ENCODE data around the gene HOMER3.

The HOMER3 gene

DNA sequence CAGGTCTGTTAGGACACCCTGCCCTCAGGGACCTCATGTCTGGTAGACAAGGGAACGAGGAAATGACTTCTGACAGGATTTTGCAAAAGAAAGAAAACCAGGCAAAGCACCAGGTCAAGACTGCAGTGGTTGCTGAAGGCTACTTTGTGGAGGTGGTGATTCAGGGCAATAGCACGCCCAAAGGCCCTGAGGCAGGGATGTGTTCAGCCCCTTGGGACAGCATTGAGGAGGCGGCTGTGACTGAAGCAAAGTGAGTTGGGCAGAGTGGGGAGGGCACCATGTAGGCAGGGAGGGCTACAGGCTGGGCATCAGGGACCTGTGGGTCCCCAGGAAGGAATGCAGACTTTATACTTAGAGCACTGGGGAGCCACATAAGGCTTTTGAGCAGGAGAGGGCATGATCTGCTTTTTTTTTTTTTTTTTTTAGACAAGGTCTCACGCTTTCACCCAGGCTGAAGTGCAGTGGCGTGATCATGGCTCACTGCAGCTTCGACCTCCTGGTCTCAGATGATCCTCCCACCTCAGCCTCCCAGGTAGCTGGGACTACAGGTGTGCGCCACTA lies 10.8 kb upstream of the HOMER3 start:
- no peak for TF ChIP-seq CTCF (IDR thresholded peaks at IDR 0.05; ENCODE audit: extremely low read depth, missing control alignments)
- no peak for DNase-seq (ENCODE audit: low spot score)

- no peak for TF ChIP-seq CTCF (IDR thresholded peaks at IDR 0.05; ENCODE audit: extremely low read depth, missing control alignments)
- DNase-seq (ENCODE audit: low spot score) = no peak
Measured at GRCh38 chr19:18949858-18950257, 8.8 kb upstream of the HOMER3 start.

DNA sequence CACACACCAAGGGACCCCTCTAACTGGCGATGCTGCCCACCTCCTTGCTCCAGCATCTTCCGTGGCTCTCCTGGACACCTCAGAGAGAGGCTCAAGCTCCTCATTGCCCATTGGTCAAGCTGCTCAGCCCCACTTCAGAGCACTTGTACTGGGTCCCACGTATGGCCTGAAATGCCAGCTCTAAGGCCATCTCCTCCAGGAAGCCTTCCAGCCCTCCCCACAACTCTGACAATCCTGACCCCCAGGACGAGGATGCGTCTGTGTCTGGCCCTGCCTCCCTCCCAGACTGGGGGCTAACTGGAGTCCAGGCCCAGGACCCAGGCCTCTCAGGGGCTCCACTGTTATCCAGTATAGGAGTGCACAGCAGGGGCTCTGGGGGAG lies 7.9 kb upstream of the HOMER3 start:
- no peak for TF ChIP-seq CTCF (IDR thresholded peaks at IDR 0.05; ENCODE audit: extremely low read depth, missing control alignments)
- no peak for DNase-seq (ENCODE audit: low spot score)

- no peak for TF ChIP-seq CTCF (IDR thresholded peaks at IDR 0.05; ENCODE audit: extremely low read depth, missing control alignments)
- DNase-seq (ENCODE audit: low spot score) = no peak
Measured at GRCh38 chr19:18948075-18948975, 7.3 kb upstream of the HOMER3 start.

- TF ChIP-seq CTCF (IDR thresholded peaks at IDR 0.05; ENCODE audit: extremely low read depth, missing control alignments) = no peak
- DNase-seq (ENCODE audit: low spot score) = no peak
Measured at GRCh38 chr19:18946918-18947317, 5.9 kb upstream of the HOMER3 start.

DNA sequence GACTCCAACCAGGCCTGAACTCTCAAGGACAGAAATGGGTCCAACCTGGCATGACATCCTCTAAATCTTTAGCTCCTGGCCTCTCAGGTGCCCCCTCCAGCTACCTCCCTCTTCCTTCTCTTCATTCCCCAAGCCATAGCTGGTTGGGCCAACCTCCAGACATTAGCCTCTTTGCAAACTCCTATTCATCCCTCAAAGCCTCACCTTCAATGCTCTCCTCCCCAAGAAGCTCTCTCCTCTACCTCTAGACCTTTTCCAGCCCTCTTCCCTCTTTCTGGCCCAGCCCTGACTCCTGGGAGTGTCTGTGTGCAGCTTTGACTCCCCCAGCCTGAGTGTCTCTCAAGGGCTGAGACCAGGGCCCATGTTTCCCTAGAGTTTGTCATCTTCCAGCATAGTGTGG lies 5.3 kb upstream of the HOMER3 start:
- DNase-seq (ENCODE audit: low spot score) = no peak
- TF ChIP-seq CTCF (IDR thresholded peaks at IDR 0.05; ENCODE audit: extremely low read depth, missing control alignments) = no peak

- no peak for DNase-seq (ENCODE audit: low spot score)
- no peak for TF ChIP-seq CTCF (IDR thresholded peaks at IDR 0.05; ENCODE audit: extremely low read depth, missing control alignments)
Measured at GRCh38 chr19:18945297-18945696, 4.3 kb upstream of the HOMER3 start.
